ENCODE measurements around the gene DSP. TPM values are rescaled to one million over a fixed set of nuclear protein-coding genes. Genes with fewer than 3 reads are reported as not detected.

The DSP gene
- total and polyA plus RNA-seq, 2 of the 13 experiments (the other 11 are each of a cell fraction or from before 2014, with no cell fraction given), result 89.8 to 117 TPM

- TF ChIP-seq ZNF3 (CRISPR knock-in tag; IDR thresholded peaks at IDR 0.05), result no peak
- no peak for TF ChIP-seq AGO2 (optimal IDR thresholded peaks at IDR 0.05; ENCODE audit: low read depth, low read length)
- peak; percentile 69; the same call in 1 of the 2 replicates for TF ChIP-seq BATF2 (CRISPR knock-in tag; IDR thresholded peaks at IDR 0.05)
- TF ChIP-seq SNAI1 (CRISPR knock-in tag; IDR thresholded peaks at IDR 0.05; ENCODE audit: borderline replicate concordance), result peak; percentile 73; the same call in 1 of the 2 replicates
- 0 out of 2 replicates have a peak, but pooled peaks have one; percentile 69 for TF ChIP-seq AFF4 (CRISPR knock-in tag; IDR thresholded peaks at IDR 0.05)
- no peak for TF ChIP-seq ATM (IDR thresholded peaks at IDR 0.05; ENCODE audit: borderline replicate concordance)
- no peak for TF ChIP-seq ZBTB8A (CRISPR knock-in tag; IDR thresholded peaks at IDR 0.05; ENCODE audit: borderline replicate concordance, low read depth)
- TF ChIP-seq PHF21A (CRISPR knock-in tag; IDR thresholded peaks at IDR 0.05), result peak; percentile 100
- TF ChIP-seq ZNF143 (CRISPR knock-in tag; IDR thresholded peaks at IDR 0.05), result peak; percentile 39; the same call in 1 of the 2 replicates
- peak; percentile 86 for TF ChIP-seq CHD4 (IDR thresholded peaks at IDR 0.05; ENCODE audit: borderline replicate concordance, low read length)
- no peak for TF ChIP-seq PHB2 (IDR thresholded peaks at IDR 0.05; ENCODE audit: partially characterized antibody)
- peak; percentile 94 for TF ChIP-seq DMAP1 (CRISPR knock-in tag; IDR thresholded peaks at IDR 0.05)
- TF ChIP-seq ZNF121 (CRISPR knock-in tag; IDR thresholded peaks at IDR 0.05), result no peak
- TF ChIP-seq ZNF367 (CRISPR knock-in tag; IDR thresholded peaks at IDR 0.05; ENCODE audit: borderline replicate concordance), result peak; percentile 95; the same call in 1 of the 2 replicates
- TF ChIP-seq NFKBIZ (CRISPR knock-in tag; IDR thresholded peaks at IDR 0.05), result peak; percentile 97
- no peak; the same call in 1 of the 2 replicates for TF ChIP-seq CHD2 (IDR thresholded peaks at IDR 0.05; ENCODE audit: low read depth, low read length)
- TF ChIP-seq PRDM4 (CRISPR knock-in tag; IDR thresholded peaks at IDR 0.05; ENCODE audit: borderline replicate concordance), result no peak
- TF ChIP-seq ZNF350 (CRISPR knock-in tag; IDR thresholded peaks at IDR 0.05; ENCODE audit: borderline replicate concordance, low read depth), result peak; percentile 88
- TF ChIP-seq PAF1 (CRISPR knock-in tag; IDR thresholded peaks at IDR 0.05), result peak; percentile 45; the same call in 1 of the 2 replicates
- TF ChIP-seq ZNF766 (CRISPR knock-in tag; IDR thresholded peaks at IDR 0.05; ENCODE audit: borderline replicate concordance), result peak; percentile 56; the same call in 1 of the 2 replicates
- TF ChIP-seq ZNF782 (CRISPR knock-in tag; IDR thresholded peaks at IDR 0.05; ENCODE audit: borderline replicate concordance), result no peak; the same call in 1 of the 2 replicates
- no peak for TF ChIP-seq ZNF20 (CRISPR knock-in tag; IDR thresholded peaks at IDR 0.05)
- no peak for TF ChIP-seq FOSL1 (CRISPR knock-in tag; IDR thresholded peaks at IDR 0.05; ENCODE audit: borderline replicate concordance)
These were observed 19.9 kb downstream of the DSP start (continued) for GRCh38 chr6:7561153-7561964.
